H9 (cell line): ENCODE data around the gene TUT7. TPM values are rescaled to one million over a fixed set of nuclear protein-coding genes. Genes with fewer than 3 reads are reported as not detected.

ENCODE experiments used
- DNase-seq: peaks from one replicate; pipeline ENCODE4 v3.0.0-alpha.2; 2017
- H2AFZ ChIP-seq: one replicate; pipeline ENCODE4 v1.6.1; 2013; ENCODE audit warnings: mild to moderate bottlenecking, low read length, control low read depth, moderate library complexity
- H2AK5ac ChIP-seq: 2 replicates; pipeline ENCODE4 v1.6.1; 2013; ENCODE audit warnings: low read length, control low read depth, mixed read lengths; ENCODE audit not compliant: insufficient read length
- H2BK120ac ChIP-seq: one replicate; pipeline ENCODE4 v1.6.1; 2013; ENCODE audit warnings: low read depth, mild to moderate bottlenecking, low read length, control low read depth, inconsistent platforms; ENCODE audit not compliant: poor library complexity, severe bottlenecking
- H2BK12ac ChIP-seq: 2 replicates; pipeline ENCODE4 v1.6.1; 2013; ENCODE audit warnings: low read length, control low read depth, mixed read lengths, low read depth; ENCODE audit not compliant: insufficient read length
- H2BK15ac ChIP-seq: 2 replicates; pipeline ENCODE4 v1.6.1; 2013; ENCODE audit warnings: low read depth, low read length, control low read depth
- H2BK20ac ChIP-seq: one replicate; pipeline ENCODE4 v1.6.1; 2013; ENCODE audit warnings: low read depth, mild to moderate bottlenecking, low read length, control low read depth, inconsistent platforms; ENCODE audit not compliant: poor library complexity, severe bottlenecking
- H2BK5ac ChIP-seq: 2 replicates; pipeline ENCODE4 v1.6.1; 2013; ENCODE audit warnings: low read length, control low read depth, mixed read lengths; ENCODE audit not compliant: insufficient read length
- H3K14ac ChIP-seq: 2 replicates; pipeline ENCODE4 v1.6.1; 2013; ENCODE audit warnings: low read length, control low read depth; ENCODE audit not compliant: insufficient read depth
- H3K18ac ChIP-seq: 2 replicates; pipeline ENCODE4 v1.6.1; 2013; ENCODE audit warnings: low read depth, mild to moderate bottlenecking, mixed read lengths, low read length, control low read depth; ENCODE audit not compliant: insufficient read length
- H3K23ac ChIP-seq: 2 replicates; pipeline ENCODE4 v1.6.1; 2013; ENCODE audit warnings: low read length, control low read depth, mixed read lengths, low read depth; ENCODE audit not compliant: insufficient read length
- H3K23me2 ChIP-seq: 2 replicates; pipeline ENCODE4 v1.6.1; 2013; ENCODE audit warnings: low read depth, mild to moderate bottlenecking, mixed read lengths, low read length, control low read depth; ENCODE audit not compliant: insufficient read length, poor library complexity, severe bottlenecking
- H3K27ac ChIP-seq: 2 replicates; pipeline ENCODE4 v1.5.1; 2013; ENCODE audit warnings: low read length, control low read depth, mixed read lengths, low read depth; ENCODE audit not compliant: insufficient read length
- H3K27me3 ChIP-seq: 2 replicates; pipeline ENCODE4 v1.6.1; 2013; ENCODE audit warnings: low read length, control low read depth, inconsistent platforms; ENCODE audit not compliant: insufficient read depth
- H3K4ac ChIP-seq: 2 replicates; pipeline ENCODE4 v1.6.1; 2013; ENCODE audit warnings: low read depth, mild to moderate bottlenecking, control low read depth, inconsistent platforms, low read length, moderate library complexity
- H3K4me1 ChIP-seq: 2 replicates; pipeline ENCODE4 v1.6.1; 2013; ENCODE audit warnings: low read length, control low read depth, inconsistent platforms; ENCODE audit not compliant: insufficient read depth
- H3K4me2 ChIP-seq: 2 replicates; pipeline ENCODE4 v1.6.1; 2013; ENCODE audit warnings: low read length, control low read depth, mixed read lengths; ENCODE audit not compliant: insufficient read length, insufficient read depth
- H3K56ac ChIP-seq: 2 replicates; pipeline ENCODE4 v1.6.1; 2013; ENCODE audit warnings: low read depth, mild to moderate bottlenecking, mixed read lengths, low read length, control low read depth; ENCODE audit not compliant: insufficient read length
- H3K79me1 ChIP-seq: 2 replicates; pipeline ENCODE4 v1.6.1; 2013; ENCODE audit warnings: low read depth, mild to moderate bottlenecking, moderate library complexity, low read length, control low read depth, inconsistent platforms; ENCODE audit not compliant: insufficient read depth, poor library complexity, severe bottlenecking
- H3K79me2 ChIP-seq: 2 replicates; pipeline ENCODE4 v1.6.1; 2013; ENCODE audit warnings: low read length, control low read depth, inconsistent platforms; ENCODE audit not compliant: insufficient read depth
- H3K9ac ChIP-seq: 2 replicates; pipeline ENCODE4 v1.6.1; 2013; ENCODE audit warnings: low read length, control low read depth, mixed read lengths; ENCODE audit not compliant: insufficient read length; ENCODE audit errors: extremely low read depth
- H3K9me3 ChIP-seq: one replicate; pipeline ENCODE4 v1.6.1; 2013; ENCODE audit warnings: low read depth, low read length, inconsistent platforms; ENCODE audit not compliant: control insufficient read depth
- H3T11ph ChIP-seq: one replicate; pipeline ENCODE4 v1.6.1; 2013; ENCODE audit warnings: mild to moderate bottlenecking, low read length, control low read depth, inconsistent platforms
- H4K20me1 ChIP-seq: one replicate; pipeline ENCODE4 v1.6.1; 2013; ENCODE audit not compliant: control insufficient read depth, insufficient read length, insufficient read depth
- H4K5ac ChIP-seq: 2 replicates; pipeline ENCODE4 v1.6.1; 2013; ENCODE audit warnings: low read depth, mild to moderate bottlenecking, mixed read lengths, low read length, control low read depth; ENCODE audit not compliant: insufficient read length
- H4K8ac ChIP-seq: replicated peaks from 2 replicates; pipeline ENCODE4 v1.6.1; 2013; ENCODE audit warnings: low read length, control low read depth, mixed read lengths, low read depth; ENCODE audit not compliant: insufficient read length
- H4K91ac ChIP-seq: 2 replicates; pipeline ENCODE4 v1.6.1; 2013; ENCODE audit warnings: low read depth, mild to moderate bottlenecking, moderate library complexity, mixed read lengths, low read length, control low read depth; ENCODE audit not compliant: insufficient read length
- H3K27ac Mint-ChIP-seq, 3 experiments: 2 replicates in 2 of 3; 3 replicates in 1 of 3; pipeline ENCODE4 v1.8.0; 2020 to 2021; ENCODE audit warnings: mixed read lengths in 3 of 3, mild to moderate bottlenecking in 1 of 3, moderate library complexity in 1 of 3
- H3K27me3 Mint-ChIP-seq: 2 replicates; pipeline ENCODE4 v1.8.0; 2021; ENCODE audit warnings: low read depth, mild to moderate bottlenecking, moderate library complexity, mixed read lengths
- H3K36me3 Mint-ChIP-seq, 3 experiments: 2 replicates in 2 of 3; 3 replicates in 1 of 3; pipeline ENCODE4 v1.8.0; 2020 to 2021; ENCODE audit warnings: low read depth in 3 of 3, mixed read lengths in 3 of 3; ENCODE audit not compliant: insufficient read depth in 1 of 3
- H3K4me1 Mint-ChIP-seq, 2 experiments: 2 replicates each; pipeline ENCODE4 v1.8.0; 2020; ENCODE audit warnings: mixed read lengths in 2 of 2
- H3K4me3 Mint-ChIP-seq, 2 experiments: 2 replicates in 1 of 2; 3 replicates in 1 of 2; pipeline ENCODE4 v1.8.0; 2020 to 2021; ENCODE audit warnings: mild to moderate bottlenecking in 2 of 2, mixed read lengths in 2 of 2, moderate library complexity in 1 of 2
- H3K9me3 Mint-ChIP-seq, 2 experiments: 2 replicates in 1 of 2; 3 replicates in 1 of 2; pipeline ENCODE4 v1.8.0; 2020; ENCODE audit warnings: mild to moderate bottlenecking in 2 of 2, mixed read lengths in 2 of 2, moderate library complexity in 1 of 2
- WGBS: extraction: QIAGEN DNeasy Blood & Tissue Kit; methylation state at CpG from one replicate; pipeline ENCODE4 v1.1.7; 2013; ENCODE audit warnings: missing lambda C conversion rate, low lambda C conversion rate, mixed read lengths; ENCODE audit not compliant: insufficient read length; ENCODE audit errors: extremely low coverage; 5-methylcytosine and 5-hydroxymethylcytosine counted together
- total RNA-seq: library from RNA; stranded (reverse); gene quantifications from 2 replicates; pipeline ENCODE4 v1.2.1, GENCODE V29; 2021
- TF ChIP-seq, protein P1 (sequence below): fragments of 200-600 bp; sonication (generic); conservative IDR thresholded peaks from 3 replicates; pipeline ENCODE4 v1.8.0; 2021; ENCODE audit warnings: antibody characterized with exemption, mild to moderate bottlenecking

TUT7 gene
- total RNA-seq, 1 experiment from 2014 or later = 23.1 TPM

GRCh38 chr9:86275962-86276361 is 78.2 kb downstream of the TUT7 start:
- no peaks in the 10 kb centered on the region for H3K9me3 Mint-ChIP-seq
- Histone ChIP-seq H3K79me1 (peaks cover 3% of the 10 kb centered on the region), H3K4me2 (no peak overlapping the region), H3K27ac (no peak overlapping the region), H3K4ac (no peak overlapping the region), H2BK15ac (no peak overlapping the region), H3K27me3 (no peaks in the 10 kb centered on the region), H3K4me1 (no peaks in the 10 kb centered on the region), H2AK5ac (no peak overlapping the region), H3K56ac (no peak overlapping the region), H3K79me2 (peaks cover 15% of the 10 kb centered on the region; the same call in 1 of the 2 replicates), H4K20me1 (no peaks in the 10 kb centered on the region), H3K18ac (no peak overlapping the region), H2BK12ac (no peak overlapping the region), H2AFZ (no peak overlapping the region), H2BK5ac (no peak overlapping the region), H3T11ph (no peak overlapping the region), H3K9me3 (peaks cover 4% of the 10 kb centered on the region), H3K23ac (no peak overlapping the region), H4K91ac (no peak overlapping the region), H3K14ac (no peak overlapping the region), H4K8ac (no peak overlapping the region), H4K5ac (no peak overlapping the region), H2BK20ac (no peak overlapping the region), H3K9ac (no peak overlapping the region), H3K23me2 (no peaks in the 10 kb centered on the region), H2BK120ac (no peak overlapping the region)
- peaks cover 21 to 42% (median 36%) of the 10 kb centered on the region in 3 experiments for H3K36me3 Mint-ChIP-seq
- peaks cover 4 to 6% of the 10 kb centered on the region in 2 experiments for H3K4me1 Mint-ChIP-seq
- TF ChIP-seq, protein P1, sequence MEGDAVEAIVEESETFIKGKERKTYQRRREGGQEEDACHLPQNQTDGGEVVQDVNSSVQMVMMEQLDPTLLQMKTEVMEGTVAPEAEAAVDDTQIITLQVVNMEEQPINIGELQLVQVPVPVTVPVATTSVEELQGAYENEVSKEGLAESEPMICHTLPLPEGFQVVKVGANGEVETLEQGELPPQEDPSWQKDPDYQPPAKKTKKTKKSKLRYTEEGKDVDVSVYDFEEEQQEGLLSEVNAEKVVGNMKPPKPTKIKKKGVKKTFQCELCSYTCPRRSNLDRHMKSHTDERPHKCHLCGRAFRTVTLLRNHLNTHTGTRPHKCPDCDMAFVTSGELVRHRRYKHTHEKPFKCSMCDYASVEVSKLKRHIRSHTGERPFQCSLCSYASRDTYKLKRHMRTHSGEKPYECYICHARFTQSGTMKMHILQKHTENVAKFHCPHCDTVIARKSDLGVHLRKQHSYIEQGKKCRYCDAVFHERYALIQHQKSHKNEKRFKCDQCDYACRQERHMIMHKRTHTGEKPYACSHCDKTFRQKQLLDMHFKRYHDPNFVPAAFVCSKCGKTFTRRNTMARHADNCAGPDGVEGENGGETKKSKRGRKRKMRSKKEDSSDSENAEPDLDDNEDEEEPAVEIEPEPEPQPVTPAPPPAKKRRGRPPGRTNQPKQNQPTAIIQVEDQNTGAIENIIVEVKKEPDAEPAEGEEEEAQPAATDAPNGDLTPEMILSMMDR = peak; percentile 66
- no peaks in the 10 kb centered on the region for H3K27me3 Mint-ChIP-seq
- no peak overlapping the region; a peak in 1 of 7 replicates for H3K27ac Mint-ChIP-seq
- WGBS = no CpG with 5 or more reads among the region's 3 CpGs
- DNase-seq = no peak
- H3K4me3 Mint-ChIP-seq = no peak overlapping the region
